Middle frontal gyrus (tissue), 1 donor: ENCODE results near the gene CD2AP.

ENCODE experiments used
- DNase-seq: peaks from one replicate; pipeline ENCODE4 v3.0.0-alpha.2; 2015; ENCODE audit warnings: low spot score; ENCODE audit errors: extremely low spot score

Gene CD2AP

DNA sequence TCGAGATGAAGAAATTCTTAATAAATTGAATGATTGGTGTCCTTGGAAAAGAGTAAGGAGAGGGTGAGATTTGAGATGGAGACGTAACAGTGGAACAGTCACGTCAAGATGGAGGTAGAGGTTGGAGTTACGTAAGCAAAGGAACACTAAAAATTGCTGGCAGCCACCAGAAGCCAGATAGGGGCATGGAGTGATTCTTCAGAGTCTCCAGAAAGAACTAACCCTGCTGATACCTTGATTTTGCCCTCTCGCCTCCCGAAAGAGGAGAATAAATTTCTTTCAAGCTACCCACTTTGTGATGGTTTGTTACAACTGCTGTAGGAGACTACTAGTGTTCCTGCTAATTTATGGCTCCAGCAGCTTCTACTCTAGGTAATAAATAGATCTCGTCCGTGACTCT is 17.6 kb downstream of the CD2AP start:
- no peak for DNase-seq

- no peak for DNase-seq
Measured at GRCh38 chr6:47495954-47496545, 18.5 kb downstream of the CD2AP start.

- no peak for DNase-seq
Measured at GRCh38 chr6:47496935-47497579, 19.5 kb downstream of the CD2AP start.

DNA sequence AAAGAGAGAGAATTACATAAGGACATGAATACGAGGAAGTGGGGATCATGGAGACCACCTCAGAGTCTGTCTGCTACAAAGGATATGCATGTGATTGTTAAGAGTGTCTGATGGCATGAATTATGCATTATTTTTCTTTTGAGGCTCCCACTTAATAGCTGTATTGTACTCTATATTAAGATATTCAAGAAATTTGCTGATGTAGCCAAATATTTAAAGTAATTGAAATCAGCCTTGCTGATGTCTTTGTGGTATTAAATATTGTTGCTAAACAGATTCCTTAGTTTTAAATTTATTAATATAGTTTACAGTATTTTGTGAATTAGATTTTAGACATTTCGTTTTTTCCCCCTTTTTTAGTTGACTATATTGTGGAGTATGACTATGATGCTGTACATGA is 25.3 kb downstream of the CD2AP start:
- no peak for DNase-seq

DNA sequence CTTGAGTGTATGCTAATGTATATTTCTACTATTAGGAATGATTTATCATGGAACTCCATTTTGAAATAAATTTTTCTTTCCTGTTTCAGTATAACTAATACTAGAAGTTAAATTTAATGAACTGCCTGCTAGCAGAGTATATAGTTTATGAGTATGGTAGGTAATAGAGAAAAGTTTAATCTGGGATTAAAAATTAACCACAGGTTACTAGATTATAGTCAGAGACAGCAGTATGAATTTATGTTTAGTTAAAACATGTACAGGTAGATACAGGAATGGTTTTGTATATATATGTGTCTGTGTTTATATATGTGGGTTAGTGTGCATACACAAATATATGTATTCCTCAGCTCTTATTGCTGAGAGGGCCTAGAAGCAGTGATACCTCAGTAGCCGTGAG is 32.3 kb downstream of the CD2AP start:
- no peak for DNase-seq

GRCh38 chr6:47512872-47513271 is 35.3 kb downstream of the CD2AP start:
- no peak for DNase-seq

- no peak for DNase-seq
Measured at GRCh38 chr6:47519279-47519678, 41.7 kb downstream of the CD2AP start.

DNA sequence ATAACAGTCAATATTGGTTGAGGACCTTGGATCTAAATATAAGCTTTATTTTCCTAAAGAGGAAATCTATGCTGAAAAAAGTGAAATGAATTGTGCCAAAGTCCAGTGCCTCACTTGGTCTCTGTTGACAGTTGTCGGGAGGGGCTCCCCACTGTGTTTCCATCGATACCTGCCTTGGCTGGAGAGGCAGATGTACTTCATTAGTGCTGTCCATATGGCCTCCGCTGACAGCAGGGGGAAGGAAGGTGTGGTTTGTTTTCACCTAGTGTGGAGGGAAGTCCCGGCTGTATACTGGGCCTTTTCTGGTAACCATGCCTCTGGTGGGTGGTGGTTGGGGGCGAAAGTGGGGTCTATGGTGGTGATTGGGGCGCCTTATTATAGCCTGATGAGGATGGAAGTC is 42.7 kb downstream of the CD2AP start:
- no peak for DNase-seq

- DNase-seq: no peak
Measured at GRCh38 chr6:47521961-47522360, 44.4 kb downstream of the CD2AP start.

- DNase-seq: no peak
Measured at GRCh38 chr6:47524136-47524845, 46.7 kb downstream of the CD2AP start.

DNA sequence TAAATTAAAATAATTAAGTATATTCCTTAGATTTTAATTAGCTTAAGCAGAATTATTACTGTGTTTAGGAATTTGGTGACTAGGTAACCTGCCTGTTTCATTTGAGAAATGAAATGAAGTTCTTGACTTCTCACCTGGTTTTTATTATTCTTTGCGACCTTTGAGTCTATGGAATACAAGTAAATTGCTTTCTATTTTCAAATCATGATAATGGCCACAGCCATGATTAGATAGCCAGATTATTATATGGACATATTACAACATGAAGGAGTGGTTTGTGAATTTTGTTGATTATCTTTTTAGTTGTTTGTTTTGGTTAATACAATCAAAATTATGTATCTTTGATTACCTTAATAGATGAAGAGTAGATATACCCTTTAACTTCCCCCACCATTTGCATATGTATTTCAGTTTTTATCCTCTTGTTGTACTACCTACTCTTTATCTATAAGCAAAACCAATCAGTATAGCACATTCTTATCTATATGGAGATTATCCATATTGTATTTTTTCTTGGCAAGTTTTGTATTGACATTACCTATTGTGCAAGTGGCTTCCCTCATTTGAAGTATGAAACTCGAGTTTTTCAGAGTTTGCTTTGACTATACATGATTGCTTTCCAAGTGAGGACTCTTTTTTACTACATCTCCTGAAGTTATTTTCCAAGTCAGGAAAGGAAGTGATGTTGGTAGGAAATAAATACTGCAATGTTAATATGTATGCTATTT is 47.9 kb downstream of the CD2AP start:
- DNase-seq: no peak

GRCh38 chr6:47527274-47527673 is 49.7 kb downstream of the CD2AP start:
- DNase-seq: no peak

- no peak for DNase-seq
Measured at GRCh38 chr6:47529734-47530133, 52.1 kb downstream of the CD2AP start.

DNA sequence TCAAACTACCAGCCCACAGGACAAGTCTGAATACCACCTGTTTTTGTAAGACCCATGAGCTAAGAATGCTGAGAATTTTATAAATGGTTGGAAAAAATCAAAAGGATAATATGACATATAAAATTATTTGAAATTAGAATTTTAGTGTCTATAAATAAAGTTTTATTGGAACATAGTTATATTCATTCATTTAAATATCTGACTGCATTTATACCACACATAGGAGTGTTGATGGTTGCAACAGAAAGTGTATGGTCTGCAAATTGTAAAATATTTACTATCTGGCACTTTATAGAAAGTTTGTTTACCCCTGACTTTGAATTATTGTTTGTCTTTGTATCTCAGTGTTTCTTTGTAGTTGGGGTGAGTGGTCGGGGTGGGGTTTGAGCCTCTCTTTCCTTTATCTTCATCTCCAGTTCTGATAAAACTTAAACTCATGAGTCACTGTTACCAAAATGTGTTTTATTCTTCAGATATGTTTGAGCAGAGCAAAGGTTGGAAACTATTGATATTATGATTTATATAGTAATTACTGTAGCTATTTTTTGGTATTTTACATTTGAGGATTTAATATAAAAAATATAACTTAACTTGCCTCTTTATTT is 55.5 kb downstream of the CD2AP start:
- DNase-seq: no peak

DNA sequence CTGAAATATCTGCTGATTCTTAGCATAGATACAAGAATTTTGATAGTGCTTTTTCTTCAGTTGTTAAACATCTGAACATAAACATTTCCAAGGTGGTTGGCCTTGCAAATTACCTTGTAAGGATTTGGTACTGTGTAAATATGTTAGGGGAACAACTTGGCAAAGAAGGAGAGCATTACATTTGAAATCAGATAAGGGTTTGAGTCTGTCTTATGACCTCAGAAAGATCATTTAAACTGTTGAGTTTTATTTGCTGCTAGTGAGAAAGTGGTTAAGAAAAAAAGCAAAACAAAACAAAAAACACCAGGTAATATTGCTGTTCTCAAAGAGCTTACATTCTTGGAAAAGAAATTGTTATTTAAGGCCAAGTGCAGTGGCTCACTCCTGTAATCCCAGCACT is 56.5 kb downstream of the CD2AP start:
- DNase-seq: no peak

DNA sequence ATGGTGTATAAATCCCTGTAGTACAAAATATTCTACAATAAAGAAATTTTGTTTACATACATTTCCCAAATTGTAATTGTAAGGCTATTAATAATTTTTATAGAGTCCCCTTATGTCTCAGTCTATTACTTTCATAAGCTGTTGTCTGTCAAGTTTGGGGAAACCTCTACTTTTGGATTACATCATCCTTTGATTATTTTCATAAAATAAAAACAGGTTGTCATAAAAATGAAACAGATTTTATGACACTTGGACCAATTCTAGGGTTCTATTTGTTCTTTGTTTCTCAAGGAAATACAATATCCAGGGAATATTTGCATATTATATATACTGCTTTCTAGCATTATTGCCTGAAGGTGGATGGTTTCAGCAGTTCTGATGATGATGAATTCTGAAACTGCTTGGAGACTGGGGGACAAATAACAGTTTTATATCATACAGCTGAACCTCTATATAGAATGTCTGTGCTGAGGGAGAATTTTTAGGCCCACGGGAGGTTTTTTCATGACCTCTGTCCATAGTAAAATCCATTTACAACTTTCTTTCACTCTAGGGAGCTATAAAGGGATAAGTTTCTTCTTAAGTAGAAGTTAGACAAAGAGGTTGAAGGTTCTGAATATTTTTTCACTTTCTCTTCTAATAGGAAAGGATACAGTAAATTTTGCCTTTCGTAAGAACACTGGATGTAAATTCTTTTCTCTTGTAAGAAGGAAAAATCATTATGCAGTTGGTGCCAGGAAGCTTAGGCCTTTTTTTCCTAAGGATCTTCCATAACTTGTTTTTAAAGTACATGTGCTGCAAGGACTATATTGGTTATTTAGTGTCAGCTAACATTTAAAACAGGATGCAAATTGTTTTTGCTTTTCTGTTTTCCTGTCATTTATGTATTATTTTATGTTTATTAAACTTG is 58.0 kb downstream of the CD2AP start:
- DNase-seq: no peak

DNA sequence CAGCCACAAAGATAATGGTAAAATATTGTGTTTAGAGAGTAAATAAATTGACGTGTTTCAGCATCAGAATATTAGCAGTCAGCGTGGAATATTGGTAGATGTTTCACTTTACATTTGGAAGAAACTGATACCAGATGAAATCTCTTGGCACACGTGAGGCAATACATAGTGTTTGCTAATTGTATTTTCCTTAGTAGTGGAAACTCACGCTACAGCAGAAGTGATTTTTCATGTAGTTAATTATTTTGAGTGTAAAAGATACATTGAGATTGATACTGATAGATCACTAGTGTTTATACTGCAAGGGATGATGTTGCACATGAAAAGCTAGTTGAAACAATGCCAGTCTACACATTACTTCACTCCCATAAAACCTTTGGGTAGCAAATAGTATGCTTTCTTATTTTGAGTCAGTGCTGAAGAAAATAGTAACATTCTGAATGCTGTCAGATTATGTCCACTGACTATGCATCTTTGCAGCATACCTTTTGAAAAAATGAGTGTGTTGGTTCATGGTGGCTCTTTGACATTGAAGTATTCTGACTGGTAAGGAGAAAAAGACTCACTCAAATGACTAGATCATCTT is 59.3 kb downstream of the CD2AP start:
- DNase-seq: no peak

DNA sequence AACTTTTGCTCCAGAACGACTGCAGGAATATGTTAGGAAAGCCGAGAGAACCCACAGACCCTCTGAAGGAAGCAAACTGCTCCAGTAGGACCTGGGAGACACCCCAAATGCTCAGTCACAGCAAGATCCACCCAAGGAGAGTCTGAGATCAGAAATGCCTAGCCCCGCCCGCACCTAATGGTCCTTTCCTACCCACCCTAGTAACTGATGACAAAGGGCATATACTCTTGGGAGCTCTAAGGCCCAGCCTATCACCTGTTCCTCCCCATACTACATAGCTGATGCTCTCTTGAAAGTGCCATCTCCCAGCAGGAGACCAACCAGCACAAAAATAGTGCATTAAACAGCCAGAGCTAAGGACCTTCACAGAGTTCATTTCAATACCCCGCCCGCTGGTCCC is 67.6 kb downstream of the CD2AP start:
- no peak for DNase-seq

DNA sequence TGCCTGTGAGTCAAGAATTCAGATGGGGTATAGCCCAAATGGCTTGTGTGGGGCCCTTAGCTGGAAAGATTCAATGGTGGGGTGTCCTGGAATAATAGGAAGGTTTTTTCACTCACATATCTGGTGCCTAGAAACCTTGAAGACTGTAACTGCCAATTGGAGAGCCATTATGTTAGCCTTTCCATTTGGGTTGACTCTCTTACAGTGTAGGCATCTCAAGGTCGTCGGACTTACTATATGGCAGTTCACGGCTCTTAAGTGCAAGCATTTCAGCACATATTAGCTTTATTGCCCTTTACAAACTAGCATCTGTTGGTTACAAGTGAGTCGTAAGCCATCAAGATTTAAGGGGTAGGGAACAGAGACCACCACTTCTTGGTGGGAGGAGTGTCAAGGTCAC is 74.1 kb downstream of the CD2AP start:
- no peak for DNase-seq

- no peak for DNase-seq
Measured at GRCh38 chr6:47552319-47552718, 74.7 kb downstream of the CD2AP start.
